OCI-LY1 (cell line): ENCODE results near the gene GFI1B.
"Not testable (repeated sequence)": the region's sequence is repeated elsewhere in the genome, so short reads cannot be mapped to it uniquely, and the experiment has no call there.

Experiments used
- CTCF ChIP-seq: fragments of 200-600 bp; sonication (generic), shearing (Covaris generic); IDR thresholded peaks from 2 replicates; pipeline ENCODE4 v1.5.1; 2017; ENCODE audit warnings: mild to moderate bottlenecking, antibody characterized with exemption, low read length, moderate library complexity, mixed read lengths
- EZH2 ChIP-seq: fragments of 200-600 bp; sonication (generic), shearing (Covaris generic); IDR thresholded peaks from 2 replicates; pipeline ENCODE4 v1.8.0; 2017; ENCODE audit warnings: borderline replicate concordance, mixed run types, mild to moderate bottlenecking, antibody characterized with exemption, low read length, moderate library complexity, mixed read lengths

- TF ChIP-seq CTCF, EZH2: not testable (repeated sequence)
These were observed 11.6 kb downstream of the GFI1B start for GRCh38 chr9:132989998-132990557.
